GM18868 (cell line): ENCODE results near the gene KIAA0586.
"Not testable (repeated sequence)": the region's sequence is repeated elsewhere in the genome, so short reads cannot be mapped to it uniquely, and the experiment has no call there.

Experiments
- ATAC-seq: cut with Tn5 transposase; IDR thresholded peaks from one replicate; pipeline ENCODE4 v1.9.1; 2021; ENCODE audit warnings: mild to moderate bottlenecking, moderate library complexity; ENCODE audit not compliant: unreplicated experiment

The KIAA0586 gene

GRCh38 chr14:58543253-58543652 is 115.7 kb downstream of the KIAA0586 start:
- ATAC-seq = no peak

- no peak for ATAC-seq
Measured at GRCh38 chr14:58547649-58548048, 120.1 kb downstream of the KIAA0586 start.

- ATAC-seq = no peak
Measured at GRCh38 chr14:58549105-58549757, 121.7 kb downstream of the KIAA0586 start.

- no peak for ATAC-seq
Measured at GRCh38 chr14:58553959-58554358, 126.4 kb downstream of the KIAA0586 start.

GRCh38 chr14:58555647-58556046 is 128.1 kb downstream of the KIAA0586 start:
- ATAC-seq = no peak

- ATAC-seq = no peak
Measured at GRCh38 chr14:58557242-58557641, 129.7 kb downstream of the KIAA0586 start.

- no peak for ATAC-seq
Measured at GRCh38 chr14:58560208-58560607, 132.7 kb downstream of the KIAA0586 start.

- ATAC-seq = no peak
Measured at GRCh38 chr14:58562141-58562540, 134.6 kb downstream of the KIAA0586 start.

GRCh38 chr14:58563978-58564377 is 136.5 kb downstream of the KIAA0586 start:
- ATAC-seq = no peak

- ATAC-seq = no peak
Measured at GRCh38 chr14:58565832-58566231, 138.3 kb downstream of the KIAA0586 start.

- no peak for ATAC-seq
Measured at GRCh38 chr14:58566979-58567378, 139.5 kb downstream of the KIAA0586 start.

GRCh38 chr14:58568322-58568721 is 140.8 kb downstream of the KIAA0586 start:
- ATAC-seq = no peak

GRCh38 chr14:58571256-58571655 is 143.7 kb downstream of the KIAA0586 start:
- ATAC-seq = no peak

GRCh38 chr14:58571769-58572472 is 144.4 kb downstream of the KIAA0586 start:
- ATAC-seq = no peak

- ATAC-seq = no peak
Measured at GRCh38 chr14:58572473-58572853, 144.9 kb downstream of the KIAA0586 start.

- no peak for ATAC-seq
Measured at GRCh38 chr14:58572863-58573262, 145.3 kb downstream of the KIAA0586 start.

- no peak for ATAC-seq
Measured at GRCh38 chr14:58574623-58575022, 147.1 kb downstream of the KIAA0586 start.

- ATAC-seq = no peak
Measured at GRCh38 chr14:58575956-58576355, 148.4 kb downstream of the KIAA0586 start.

GRCh38 chr14:58580035-58580434 is 152.5 kb downstream of the KIAA0586 start:
- ATAC-seq = not testable (repeated sequence)

- not testable (repeated sequence) for ATAC-seq
Measured at GRCh38 chr14:58581389-58581788, 153.9 kb downstream of the KIAA0586 start.

GRCh38 chr14:58584383-58584782 is 156.9 kb downstream of the KIAA0586 start:
- no peak for ATAC-seq

GRCh38 chr14:58587271-58587670 is 159.8 kb downstream of the KIAA0586 start:
- ATAC-seq = no peak

- not testable (repeated sequence) for ATAC-seq
Measured at GRCh38 chr14:58588321-58588720, 160.8 kb downstream of the KIAA0586 start.
